MCF 10A (cell line): ENCODE results near the gene KRT6C. TPM values are rescaled to one million over a fixed set of nuclear protein-coding genes. Genes with fewer than 3 reads are reported as not detected.

Source experiments
- BruUV-seq: library from RNA; stranded (reverse); fragments of 400-500 nt; replicated peaks from 2 replicates; lab custom pipeline; 2021; lab: Mats Ljungman, UMichigan
- CTCF ChIA-PET: fragments of 300-600 bp; sonication (Branson Sonifier 250); formaldehyde crosslinking; extraction: SDS; loops from one replicate; lab custom pipeline; 2021; ENCODE audit warnings: antibody characterized with exemption, inconsistent platforms; lab: Yijun Ruan, JAX
- POLR2A ChIA-PET: fragments of 300-600, 350-650 bp; sonication (Branson Sonifier 250); formaldehyde crosslinking; extraction: SDS; loops from one replicate; lab custom pipeline; 2020; ENCODE audit warnings: antibody characterized with exemption, inconsistent platforms; lab: Yijun Ruan, JAX
- DNase-seq: peaks from one replicate; pipeline ENCODE4 v3.0.0-alpha.2; 2018; ENCODE audit not compliant: unreplicated experiment
- H3K27ac Mint-ChIP-seq: one replicate; pipeline ENCODE4 v1.8.0; 2022; ENCODE audit warnings: mild to moderate bottlenecking, low read depth, mixed read lengths; ENCODE audit not compliant: unreplicated experiment
- H3K27me3 Mint-ChIP-seq: one replicate; pipeline ENCODE4 v1.8.0; 2022; ENCODE audit warnings: mixed read lengths; ENCODE audit not compliant: insufficient read depth, unreplicated experiment
- H3K36me3 Mint-ChIP-seq: one replicate; pipeline ENCODE4 v1.8.0; 2022; ENCODE audit warnings: mild to moderate bottlenecking, moderate library complexity, mixed read lengths; ENCODE audit not compliant: insufficient read depth, unreplicated experiment
- H3K4me1 Mint-ChIP-seq: one replicate; pipeline ENCODE4 v1.8.0; 2022; ENCODE audit warnings: mixed read lengths; ENCODE audit not compliant: insufficient read depth, unreplicated experiment
- H3K4me3 Mint-ChIP-seq: one replicate; pipeline ENCODE4 v1.8.0; 2022; ENCODE audit warnings: mild to moderate bottlenecking, moderate library complexity, mixed read lengths; ENCODE audit not compliant: unreplicated experiment
- H3K9me3 Mint-ChIP-seq: one replicate; pipeline ENCODE4 v1.8.0; 2022; ENCODE audit warnings: mixed read lengths; ENCODE audit not compliant: unreplicated experiment
- CTCF ChIP-seq: fragments of 200-600 bp; IDR thresholded peaks from one replicate; pipeline ENCODE4 v1.8.0; 2022; ENCODE audit warnings: antibody characterized with exemption, mild to moderate bottlenecking; ENCODE audit not compliant: unreplicated experiment
- intact Hi-C: fragments of 100-400 bp; cut with micrococcal nuclease; formaldehyde crosslinking; loops from 2 replicates; pipeline ENCODE4 v1.14.1; 2022
- total RNA-seq: library from RNA; stranded (reverse); gene quantifications from 2 replicates; pipeline ENCODE4 v1.2.3, GENCODE V29; 2022

The KRT6C gene
- total RNA-seq, 1 experiment from 2014 or later, result 0.19 TPM

GRCh38 chr12:52498946-52499345, 25.3 kb upstream of the KRT6C start:
- POLR2A ChIA-PET, result interaction anchor here (27.6 to 28.5 kb wide), 2 partner anchors 5 to 14 kb away, joined by 1235 read pairs; partner anchors contain the start of genes KRT5 and KRT6A
- no peak overlapping the region for H3K4me3 Mint-ChIP-seq
- no peak overlapping the region for H3K27ac Mint-ChIP-seq
- H3K9me3 Mint-ChIP-seq, result peaks cover 7% of the 10 kb centered on the region
- CTCF ChIA-PET, result interaction anchor here (1.5 kb wide), 2 partner anchors 13 to 18 kb away, joined by 3 to 6 read pairs; no protein-coding TSS in a partner anchor
- no peaks in the 10 kb centered on the region for H3K36me3 Mint-ChIP-seq
- intact Hi-C loops, result no loop called here
- H3K27me3 Mint-ChIP-seq, result no peaks in the 10 kb centered on the region
- no TSS peak for BruUV-seq
- TF ChIP-seq CTCF, result no peak
- DNase-seq, result no peak
- peaks cover 66% of the 10 kb centered on the region for H3K4me1 Mint-ChIP-seq

GRCh38 chr12:52497975-52498374, 24.4 kb upstream of the KRT6C start:
- Mint-ChIP-seq H3K4me3 (no peak overlapping the region), H3K36me3 (peaks cover 5% of the 10 kb centered on the region), H3K27ac (peak overlapping the region; percentile 31), H3K27me3 (no peaks in the 10 kb centered on the region), H3K4me1 (peaks cover 73% of the 10 kb centered on the region), H3K9me3 (peaks cover 7% of the 10 kb centered on the region)
- POLR2A ChIA-PET, result interaction anchor here (5.6 to 28.5 kb wide), 3 partner anchors 14 to 378 kb away, joined by 117 to 1235 read pairs (median 141); partner anchors contain the start of gene KRT5
- CTCF ChIA-PET, result interaction anchor here (1.0 to 5.6 kb wide), 3 partner anchors 9 to 115 kb away, joined by 4 to 50 read pairs (median 16); no protein-coding TSS in a partner anchor
- intact Hi-C loops, result no loop called here
- TF ChIP-seq CTCF, result no peak
- no peak for DNase-seq
- BruUV-seq, result no TSS peak

DNA sequence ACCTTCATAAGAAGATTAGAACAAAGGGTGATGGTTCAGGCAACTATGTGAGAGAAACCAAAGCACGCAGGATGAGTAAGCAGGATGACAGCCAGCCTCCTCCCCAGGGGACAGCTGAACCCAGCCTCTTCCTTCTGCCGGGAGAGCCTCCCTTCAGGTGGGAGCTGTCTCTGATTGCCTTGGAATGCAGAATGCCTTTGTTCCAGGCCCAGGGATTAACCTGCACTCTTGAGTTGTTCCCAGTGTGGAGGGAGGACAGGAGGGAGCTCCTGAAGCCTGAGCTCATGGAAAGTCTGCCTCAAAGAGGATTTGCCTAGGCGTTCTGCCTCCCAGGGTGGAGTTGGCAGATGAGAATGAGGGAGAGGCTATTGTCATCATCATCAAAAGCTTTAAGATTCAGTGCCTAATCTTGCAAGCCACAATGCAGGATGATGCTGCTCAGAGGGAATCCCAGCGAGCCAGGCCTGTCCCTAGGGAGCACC, 23.0 kb upstream of the KRT6C start:
- Mint-ChIP-seq H3K27me3 (no peaks in the 10 kb centered on the region), H3K4me3 (peak overlapping the region; percentile 93), H3K4me1 (peaks cover 67% of the 10 kb centered on the region), H3K9me3 (peaks cover 7% of the 10 kb centered on the region), H3K36me3 (peaks cover 18% of the 10 kb centered on the region), H3K27ac (peak overlapping the region; percentile 95)
- intact Hi-C loops, result no loop called here
- CTCF ChIA-PET, result interaction anchor here (0.5 to 5.6 kb wide), 10 partner anchors 10 to 650 kb away, joined by 3 to 50 read pairs (median 5); no protein-coding TSS in a partner anchor
- TF ChIP-seq CTCF, result no peak
- DNase-seq, result peak; percentile 89
- POLR2A ChIA-PET, result interaction anchor here (0.6 to 28.5 kb wide), 10 partner anchors 13 to 379 kb away, joined by 3 to 1235 read pairs (median 4); partner anchors contain the start of genes KRT5 and KRT6C
- BruUV-seq, result no TSS peak

DNA sequence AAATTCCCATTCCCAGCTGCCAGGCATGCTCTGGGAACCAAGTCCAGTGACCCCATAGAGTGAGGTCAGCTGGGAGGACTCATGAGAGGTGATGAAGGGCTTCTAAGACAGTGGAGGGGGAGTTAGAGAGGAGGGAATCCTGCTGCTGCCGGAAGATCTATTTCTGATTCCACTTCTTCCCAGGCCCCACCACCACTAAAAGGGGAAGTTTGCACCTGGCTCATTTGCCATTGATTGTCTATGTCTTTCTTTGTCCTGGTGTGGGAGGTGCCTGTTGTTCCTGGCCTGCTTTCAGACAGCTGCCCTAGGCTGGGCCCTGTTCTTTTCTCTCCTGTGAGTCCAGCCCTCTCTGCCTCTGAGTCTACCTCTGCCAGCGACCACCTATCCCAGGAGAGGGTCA, 22.4 kb upstream of the KRT6C start:
- Mint-ChIP-seq H3K27me3 (no peaks in the 10 kb centered on the region), H3K4me3 (peak overlapping the region; percentile 93), H3K4me1 (peaks cover 68% of the 10 kb centered on the region), H3K27ac (peak overlapping the region; percentile 95), H3K36me3 (peaks cover 24% of the 10 kb centered on the region), H3K9me3 (peaks cover 6% of the 10 kb centered on the region)
- POLR2A ChIA-PET, result interaction anchor here (0.6 to 28.5 kb wide), 13 partner anchors 12 to 380 kb away, joined by 3 to 1235 read pairs (median 4); partner anchors contain the start of gene KRT5
- BruUV-seq, result no TSS peak
- intact Hi-C loops, result no loop called here
- no peak for TF ChIP-seq CTCF
- DNase-seq, result peak; percentile 62
- CTCF ChIA-PET, result interaction anchor here (0.5 to 5.6 kb wide), 12 partner anchors 11 to 650 kb away, joined by 3 to 50 read pairs (median 5); partner anchors contain the start of gene KRT5
